OCI-M1 (cell line): Measurements from ENCODE around the gene FGGY.
"Not testable (repeated sequence)": the region's sequence is repeated elsewhere in the genome, so short reads cannot be mapped to it uniquely, and the experiment has no call there.

Source experiments
- DNase-seq: peaks from one replicate; lab custom pipeline; 2025; lab: John Stamatoyannopoulos, UW

Gene FGGY

GRCh38 chr1:59296358-59297256, at the start of gene FGGY:
FGGY (plus strand) TSS chr1:59297094; CDS start chr1:59321550, 24,456 bp downstream.
- DNase-seq, result peak; percentile 97

DNA sequence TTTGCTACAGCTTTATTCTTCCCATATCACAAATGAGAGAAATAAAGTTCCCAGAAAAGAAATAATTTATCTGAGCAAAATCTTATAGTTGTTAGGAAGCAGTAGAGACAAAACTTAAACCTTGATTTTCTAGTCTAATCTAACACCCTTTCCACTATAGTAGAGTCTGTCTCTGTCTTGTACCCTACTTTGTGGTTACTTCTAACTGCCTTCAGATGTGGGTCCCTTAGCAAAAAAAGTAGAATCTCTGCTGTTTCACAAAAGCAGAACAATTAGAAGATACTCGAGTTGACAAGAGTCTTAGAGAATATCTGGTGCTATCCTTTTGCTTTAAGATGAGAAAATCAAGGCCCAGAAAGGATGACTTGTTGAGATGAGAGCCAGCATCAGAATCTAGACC, 48.1 kb upstream of the FGGY start:
- DNase-seq, result no peak

DNA sequence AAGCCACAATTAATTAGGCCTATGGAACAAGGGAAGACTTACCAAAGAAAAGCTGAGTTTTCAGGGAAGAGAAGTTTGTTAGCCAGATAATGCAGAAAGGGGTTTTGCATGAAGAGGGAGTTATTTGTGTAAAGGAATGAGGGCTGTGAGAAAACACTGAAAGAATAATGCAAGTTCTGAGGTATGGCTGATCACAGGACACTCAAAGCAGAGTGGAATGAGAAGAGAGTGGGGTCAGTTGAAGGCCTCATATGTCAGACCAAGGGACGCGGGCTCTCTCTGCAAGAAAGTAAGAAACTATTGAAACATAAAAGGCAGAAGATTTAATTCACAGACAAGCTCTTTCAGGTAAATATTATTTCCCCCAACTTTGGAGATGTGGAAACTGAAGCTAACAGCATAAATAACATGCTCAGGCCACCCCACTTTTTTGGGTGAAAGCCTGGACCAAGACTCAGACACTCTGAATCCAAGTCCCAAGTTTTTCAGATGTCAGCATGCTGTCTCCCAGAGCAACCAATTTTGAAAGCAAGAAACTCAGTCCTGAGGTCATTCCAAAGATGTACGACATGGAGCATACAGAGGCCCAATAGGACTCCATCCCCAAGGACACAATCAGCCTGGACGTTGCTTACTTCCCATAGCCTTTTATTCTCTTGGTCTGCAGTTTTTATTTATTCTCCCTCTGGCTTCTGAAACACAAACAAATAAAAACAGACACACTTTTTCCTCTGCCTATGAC, 47.3 kb upstream of the FGGY start:
- no peak for DNase-seq

GRCh38 chr1:59251061-59251460, 45.8 kb upstream of the FGGY start:
- DNase-seq, result not testable (repeated sequence)

- not testable (repeated sequence) for DNase-seq
Observed at GRCh38 chr1:59256429-59256828, 40.5 kb upstream of the FGGY start.

- DNase-seq, result no peak
Observed at GRCh38 chr1:59258412-59259032, 38.4 kb upstream of the FGGY start.

DNA sequence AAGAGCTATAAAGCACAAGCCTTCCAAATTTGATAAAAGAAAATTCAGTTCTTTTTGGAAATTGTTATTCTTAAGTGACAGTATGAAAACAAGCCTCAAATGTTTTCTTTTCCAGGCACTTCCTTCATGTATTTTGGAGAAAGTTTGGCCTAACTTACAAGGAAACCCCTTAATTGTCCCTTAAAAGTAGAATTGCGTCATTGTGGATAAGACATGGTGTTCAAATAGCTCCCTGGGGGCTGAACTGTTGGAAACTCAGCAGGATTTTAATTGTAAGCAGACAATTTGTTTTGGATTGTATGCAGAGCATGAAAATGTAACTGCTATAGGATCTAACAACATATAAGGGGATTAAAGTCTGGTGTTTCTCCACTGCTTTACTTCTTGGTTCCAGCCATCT, 35.4 kb upstream of the FGGY start:
- DNase-seq, result no peak

- DNase-seq, result no peak
Observed at GRCh38 chr1:59262631-59263030, 34.3 kb upstream of the FGGY start.

- no peak for DNase-seq
Observed at GRCh38 chr1:59263111-59263510, 33.8 kb upstream of the FGGY start.

- no peak for DNase-seq
Observed at GRCh38 chr1:59265622-59266021, 31.3 kb upstream of the FGGY start.

DNA sequence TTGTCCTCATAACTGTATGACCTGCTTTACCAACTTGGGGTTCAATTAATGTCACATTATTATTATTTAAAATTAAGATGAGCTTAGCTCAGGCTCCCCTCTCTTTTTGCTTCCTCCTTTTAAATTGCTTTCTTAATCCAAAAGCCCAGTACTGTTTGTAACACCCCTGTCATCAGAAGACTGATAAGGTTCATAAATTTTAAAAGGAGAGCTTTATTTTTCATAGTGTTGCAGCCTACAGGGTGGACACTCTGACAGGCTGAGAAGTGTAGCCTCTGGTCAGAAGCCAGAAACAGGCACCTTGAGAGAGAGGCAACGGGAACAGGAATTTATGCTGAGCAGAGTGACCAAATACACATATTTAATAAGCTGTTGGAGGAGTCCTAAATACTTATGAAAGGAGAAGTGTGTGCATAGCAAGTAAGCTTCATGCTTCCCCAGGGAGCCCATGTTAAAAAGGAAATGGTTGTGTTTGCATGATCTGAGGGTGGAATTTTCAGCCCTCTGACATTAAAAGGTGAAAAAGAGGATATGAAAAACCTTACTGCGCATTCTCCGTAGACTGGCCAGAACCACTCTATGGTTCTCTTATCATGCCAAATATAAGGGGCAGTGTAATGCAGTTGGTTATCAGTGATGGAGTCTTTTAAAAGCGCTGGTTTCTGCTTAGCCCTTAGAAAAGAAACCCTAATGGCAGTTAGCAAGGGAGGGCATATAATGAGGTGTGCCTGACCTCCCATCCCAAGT, 30.5 kb upstream of the FGGY start:
- no peak for DNase-seq

DNA sequence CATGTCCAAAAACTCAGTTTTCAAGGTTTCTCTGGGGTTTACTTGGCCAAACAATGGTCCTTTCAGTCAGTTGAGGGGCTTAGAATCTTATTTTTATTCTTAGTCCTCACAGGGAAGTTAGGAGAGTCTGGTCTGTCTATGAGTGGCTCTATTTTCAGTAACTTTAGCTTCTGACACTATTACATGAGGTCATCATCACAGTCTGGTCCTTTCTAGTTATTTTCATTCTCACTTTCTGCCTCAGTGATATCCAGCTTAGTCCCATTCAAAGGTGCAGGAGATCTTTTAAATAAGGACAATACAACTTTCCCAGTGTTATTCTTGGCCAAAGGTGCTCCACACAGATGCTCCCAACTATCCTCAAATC, 30.0 kb upstream of the FGGY start:
- DNase-seq, result no peak

GRCh38 chr1:59268406-59268805, 28.5 kb upstream of the FGGY start:
- no peak for DNase-seq

DNA sequence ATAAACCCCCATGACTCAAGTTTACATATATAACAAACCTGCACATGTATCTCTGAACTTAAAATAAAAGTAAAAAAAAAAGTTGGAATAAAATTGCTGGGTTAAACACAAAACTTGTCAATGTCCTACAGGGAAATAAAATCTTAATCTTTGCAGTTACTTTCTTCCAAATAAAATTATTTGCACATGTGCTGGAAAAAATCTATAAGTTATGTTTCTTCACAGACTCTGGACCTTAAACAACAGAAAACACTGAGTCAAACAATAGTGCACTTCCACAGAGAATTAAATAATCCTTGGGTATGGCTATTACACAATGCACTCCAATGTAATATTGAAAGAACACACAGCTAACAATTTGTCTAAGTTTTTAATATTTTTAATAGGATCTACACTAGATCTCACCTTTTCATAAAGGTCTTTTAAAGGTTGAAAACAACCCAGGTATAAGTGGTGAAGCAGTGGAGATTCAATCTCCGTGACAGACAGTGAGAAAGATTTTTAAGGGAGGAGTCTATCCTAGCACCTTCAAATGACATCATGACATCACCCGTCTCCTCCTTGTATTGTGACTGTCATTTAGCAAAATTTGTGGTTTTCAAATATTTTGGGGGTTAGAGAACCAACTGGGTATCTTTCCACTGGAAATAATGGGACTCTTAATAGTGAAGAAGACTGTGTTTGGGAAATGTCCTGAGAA, 25.2 kb upstream of the FGGY start:
- no peak for DNase-seq

DNA sequence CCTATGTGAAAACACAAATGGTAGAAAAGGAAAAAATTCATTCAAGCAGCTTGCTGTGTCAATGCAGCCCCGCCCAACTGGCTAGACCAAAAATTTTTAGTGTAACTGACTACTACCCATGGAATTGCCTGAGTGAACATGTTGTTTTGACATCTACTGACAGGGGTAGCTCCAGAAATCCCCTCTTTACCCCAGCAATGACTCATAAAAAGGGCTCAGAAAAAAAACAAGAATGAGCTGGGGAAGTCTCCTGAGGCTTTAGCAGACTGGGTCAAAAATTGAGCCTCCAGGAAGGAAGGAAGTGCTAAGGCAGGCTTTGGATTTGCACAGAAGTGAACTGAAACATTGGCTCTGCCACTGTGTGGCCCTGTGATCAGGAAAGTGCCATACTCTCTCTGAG, 24.4 kb upstream of the FGGY start:
- no peak for DNase-seq

GRCh38 chr1:59276439-59276851, 20.4 kb upstream of the FGGY start:
- no peak for DNase-seq

GRCh38 chr1:59278780-59279354, 18.0 kb upstream of the FGGY start:
- DNase-seq, result peak; percentile 33

- no peak for DNase-seq
Observed at GRCh38 chr1:59279645-59280044, 17.2 kb upstream of the FGGY start.

GRCh38 chr1:59282951-59283350, 13.9 kb upstream of the FGGY start:
- no peak for DNase-seq

DNA sequence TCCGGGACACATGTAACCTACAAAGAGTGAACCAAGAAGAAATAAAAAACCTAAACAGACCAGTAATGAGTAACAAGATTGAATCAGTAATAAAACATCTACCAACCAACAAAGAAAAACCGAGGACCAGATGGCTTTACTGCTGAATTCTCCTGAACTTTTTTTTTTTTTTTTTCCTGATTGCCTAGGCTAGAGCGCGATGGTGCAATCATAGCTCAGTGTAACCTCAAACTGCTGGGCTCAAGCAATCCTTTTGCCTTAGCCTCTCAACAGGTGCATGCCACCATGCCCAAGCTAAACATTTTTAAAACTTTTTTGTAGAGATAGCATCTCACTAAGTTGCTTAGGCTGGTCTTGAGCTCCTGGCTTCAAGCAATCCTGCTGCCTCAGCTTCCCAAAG, 11.2 kb upstream of the FGGY start:
- DNase-seq, result no peak

DNA sequence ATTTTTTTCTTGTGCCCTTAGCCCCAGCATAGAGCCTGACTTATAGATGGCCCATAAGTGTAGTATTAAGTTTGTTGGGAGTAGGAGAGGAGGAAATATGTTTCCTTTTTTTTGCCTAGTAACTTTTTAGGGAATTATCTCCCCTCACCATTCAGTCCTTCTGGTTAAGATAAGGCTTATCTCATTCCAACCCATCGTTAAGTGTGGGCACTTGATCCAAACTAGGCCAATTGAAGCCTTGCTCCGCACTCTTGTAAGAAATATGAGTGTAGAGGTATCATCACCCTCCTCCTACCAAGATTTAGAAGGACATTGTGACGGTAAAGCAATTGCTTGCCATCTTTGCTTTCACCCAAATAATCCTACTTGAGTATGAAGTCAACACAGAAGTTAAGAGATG, 8.8 kb upstream of the FGGY start:
- DNase-seq, result peak; percentile 76
